Peyer's patch (tissue), 4 donors: ENCODE results near the gene RIC3. TPM values are rescaled to one million over a fixed set of nuclear protein-coding genes. Genes with fewer than 3 reads are reported as not detected.
A peak's percentile ranks its signal among the peaks of the same experiment; 100 is the strongest.

Experiments
- DNase-seq, 3 donors: peaks; one replicate each; pipeline ENCODE4 v3.0.0-alpha.2; 2017 to 2019
- H3K27ac ChIP-seq, 4 donors: fragments of 200-600 bp; sonication (generic); one replicate each; pipeline ENCODE4 v1.5.1; 2016 to 2019
- H3K27me3 ChIP-seq, 2 donors: fragments of 200-600 bp; sonication (generic); one replicate each; pipeline ENCODE4 v1.5.1; 2019
- H3K36me3 ChIP-seq, 3 donors: fragments of 200-600 bp; sonication (generic); one replicate each; pipeline ENCODE4 v1.5.1; 2016 to 2019
- H3K4me1 ChIP-seq, 4 donors: fragments of 200-600 bp; sonication (generic); one replicate each; pipeline ENCODE4 v1.5.1; 2016 to 2019
- H3K4me3 ChIP-seq, 4 donors: fragments of 200-600 bp; sonication (generic); 1 replicate in 3 of 4; 2 replicates in 1 of 4; pipeline ENCODE4 v1.5.1; 2016 to 2019; ENCODE audit warnings: mild to moderate bottlenecking in 1 of 4
- H3K9me3 ChIP-seq, 4 donors: fragments of 200-600 bp; sonication (generic); one replicate each; pipeline ENCODE4 v1.5.1; 2016 to 2019; ENCODE audit warnings: mild to moderate bottlenecking in 1 of 4
- CTCF ChIP-seq, 6 experiments: fragments of 450-650 bp in 4 of 6; fragments of 200-600 bp in 2 of 6; sonication (generic) in 1 of 6; IDR thresholded peaks; one replicate each; pipeline ENCODE4 v1.5.1; 2017 to 2019; ENCODE audit warnings: antibody characterized with exemption in 6 of 6, mild to moderate bottlenecking in 3 of 6, moderate library complexity in 1 of 6
- POLR2A ChIP-seq, 2 donors: fragments of 450-650 bp; IDR thresholded peaks; one replicate each; pipeline ENCODE4 v1.5.1; 2017; ENCODE audit warnings: antibody characterized with exemption in 2 of 2, mild to moderate bottlenecking in 2 of 2, moderate library complexity in 2 of 2
- total RNA-seq, 4 donors: library from RNA; depleted of rRNA; stranded (reverse); fragments of >200 nt; gene quantifications; one replicate each; pipeline ENCODE4 v1.1.0, GENCODE V29; 2016

RIC3 gene
- total RNA-seq, 4 donors from 2014 or later, result 2.8 to 26.4 (median 4.9) TPM

- Histone ChIP-seq H3K27me3 (no peaks in the 10 kb centered on the region), H3K9me3 (no peaks in the 10 kb centered on the region), H3K27ac (no peak overlapping the region), H3K36me3 (peaks cover 0 to 9% (median 0%) of the 10 kb centered on the region in 3 donors), H3K4me3 (no peak overlapping the region), H3K4me1 (no peaks in the 10 kb centered on the region)
- peak; percentile 67 to 93 (median 78) for DNase-seq
- TF ChIP-seq CTCF (IDR thresholded peaks at IDR 0.05), result peak in 5 of 6 experiments; percentile 25 to 91 (median 86)
- no peak for TF ChIP-seq POLR2A (IDR thresholded peaks at IDR 0.05)
Observed at GRCh38 chr11:8099291-8099899, 69.4 kb downstream of the RIC3 start.

GRCh38 chr11:8098879-8099278 lies 69.9 kb downstream of the RIC3 start:
- no peak for DNase-seq
- TF ChIP-seq CTCF (IDR thresholded peaks at IDR 0.05), result no peak
- no peak for TF ChIP-seq POLR2A (IDR thresholded peaks at IDR 0.05)

GRCh38 chr11:8098361-8098760 lies 70.5 kb downstream of the RIC3 start:
- Histone ChIP-seq H3K27ac (no peak overlapping the region), H3K27me3 (no peaks in the 10 kb centered on the region), H3K36me3 (peaks cover 0 to 9% (median 0%) of the 10 kb centered on the region in 3 donors), H3K4me3 (no peak overlapping the region), H3K4me1 (no peaks in the 10 kb centered on the region), H3K9me3 (no peaks in the 10 kb centered on the region)
- no peak for DNase-seq
- TF ChIP-seq CTCF (IDR thresholded peaks at IDR 0.05), result no peak
- no peak for TF ChIP-seq POLR2A (IDR thresholded peaks at IDR 0.05)

More at GRCh38 chr11:8098879-8099278, 69.9 kb downstream of the RIC3 start:
- Histone ChIP-seq H3K9me3 (no peaks in the 10 kb centered on the region), H3K27ac (no peak overlapping the region), H3K27me3 (no peaks in the 10 kb centered on the region), H3K36me3 (peaks cover 0 to 9% (median 0%) of the 10 kb centered on the region in 3 donors), H3K4me1 (no peaks in the 10 kb centered on the region), H3K4me3 (no peak overlapping the region)

GRCh38 chr11:8097926-8098325 lies 70.9 kb downstream of the RIC3 start:
- Histone ChIP-seq H3K9me3 (no peaks in the 10 kb centered on the region), H3K36me3 (peaks cover 0 to 9% (median 0%) of the 10 kb centered on the region in 3 donors), H3K4me1 (no peaks in the 10 kb centered on the region), H3K4me3 (no peak overlapping the region), H3K27me3 (no peaks in the 10 kb centered on the region), H3K27ac (no peak overlapping the region)
- DNase-seq, result no peak
- TF ChIP-seq POLR2A (IDR thresholded peaks at IDR 0.05), result no peak
- TF ChIP-seq CTCF (IDR thresholded peaks at IDR 0.05), result no peak

- no peaks in the 10 kb centered on the region for H3K27me3 ChIP-seq
- no peaks in the 10 kb centered on the region for H3K9me3 ChIP-seq
- TF ChIP-seq POLR2A (IDR thresholded peaks at IDR 0.05) (no peak), CTCF (IDR thresholded peaks at IDR 0.05) (no peak)
- no peak for DNase-seq
- no peak overlapping the region for H3K4me3 ChIP-seq
- no peaks in the 10 kb centered on the region for H3K4me1 ChIP-seq
- H3K27ac ChIP-seq, result no peak overlapping the region
- H3K36me3 ChIP-seq, result peaks cover 0 to 9% (median 0%) of the 10 kb centered on the region in 3 donors
Observed at GRCh38 chr11:8097468-8097867, 71.4 kb downstream of the RIC3 start.
